ENCODE data around the gene C17orf107.

C17orf107 gene

GRCh38 chr17:4944554-4945175 lies 45.3 kb downstream of the C17orf107 start:
- CTCF ChIA-PET = interaction anchor here (1.0 kb wide), 1 partner anchor 43 kb away, joined by 3 read pairs; the partner anchor contains the start of gene CAMTA2
- POLR2A ChIA-PET = interaction anchor here (1.5 to 3.6 kb wide), 2 partner anchors 21 to 23 kb away, joined by 3 to 14 read pairs; partner anchors contain the start of gene SPAG7
- no peak for DNase-seq (ENCODE audit: extremely low spot score)
- TF ChIP-seq ELF4 (IDR thresholded peaks at IDR 0.05) (no peak), ZNF384 (IDR thresholded peaks at IDR 0.05) (no peak), CTBP1 (IDR thresholded peaks at IDR 0.05; ENCODE audit: borderline replicate concordance) (no peak), SUZ12 (IDR thresholded peaks at IDR 0.05) (no peak), FOXA1 (IDR thresholded peaks at IDR 0.05) (no peak), HDGF (IDR thresholded peaks at IDR 0.05; ENCODE audit: borderline replicate concordance) (no peak), SP1 (IDR thresholded peaks at IDR 0.05) (no peak), BHLHE40 (IDR thresholded peaks at IDR 0.05; ENCODE audit: borderline replicate concordance) (no peak), NFRKB (IDR thresholded peaks at IDR 0.05) (no peak), TARDBP (IDR thresholded peaks at IDR 0.05) (no peak), L3MBTL2 (conservative IDR thresholded peaks at IDR 0.05) (no peak), LEF1 (IDR thresholded peaks at IDR 0.05; ENCODE audit: borderline replicate concordance) (no peak), FOXM1 (IDR thresholded peaks at IDR 0.05; ENCODE audit: borderline replicate concordance) (no peak), PKNOX1 (IDR thresholded peaks at IDR 0.05) (no peak), ARNT (IDR thresholded peaks at IDR 0.05) (no peak), FOXK2 (IDR thresholded peaks at IDR 0.05) (no peak)

- POLR2A ChIA-PET = interaction anchor here (1.5 to 3.6 kb wide), 3 partner anchors 20 to 36 kb away, joined by 3 to 14 read pairs (median 7); partner anchors contain the start of gene SPAG7
- CTCF ChIA-PET = interaction anchor here (1.0 to 1.5 kb wide), 2 partner anchors 42 kb away, joined by 3 read pairs; partner anchors contain the start of genes CAMTA2 and CHRNE
- TF ChIP-seq LEF1 (IDR thresholded peaks at IDR 0.05; ENCODE audit: borderline replicate concordance) (no peak), ZNF384 (IDR thresholded peaks at IDR 0.05) (no peak), ELF4 (IDR thresholded peaks at IDR 0.05) (peak; percentile 9; the same call in 1 of the 2 replicates)
- no peak for DNase-seq (ENCODE audit: extremely low spot score)
Measured at GRCh38 chr17:4945176-4945943, 46.0 kb downstream of the C17orf107 start.

GRCh38 chr17:4945944-4946280 lies 46.6 kb downstream of the C17orf107 start:
- TF ChIP-seq HDGF (IDR thresholded peaks at IDR 0.05; ENCODE audit: borderline replicate concordance) (no peak), FOXA1 (IDR thresholded peaks at IDR 0.05) (no peak), NFRKB (IDR thresholded peaks at IDR 0.05) (no peak), PKNOX1 (IDR thresholded peaks at IDR 0.05) (peak; percentile 8; the same call in 1 of the 2 replicates), FOXK2 (IDR thresholded peaks at IDR 0.05) (no peak), FOXM1 (IDR thresholded peaks at IDR 0.05; ENCODE audit: borderline replicate concordance) (no peak), ELF4 (IDR thresholded peaks at IDR 0.05) (no peak), BHLHE40 (IDR thresholded peaks at IDR 0.05; ENCODE audit: borderline replicate concordance) (no peak)
- ChIA-PET CTCF (interaction anchor here (1.0 to 1.5 kb wide), 2 partner anchors 42 to 43 kb away, joined by 3 read pairs; partner anchors contain the start of genes CAMTA2 and CHRNE), POLR2A (interaction anchor here (2.4 to 3.6 kb wide), 3 partner anchors 21 to 37 kb away, joined by 7 to 65 read pairs (median 14); partner anchors contain the start of gene SPAG7)
- DNase-seq (ENCODE audit: extremely low spot score) = no peak

- POLR2A ChIA-PET = interaction anchor here (2.4 to 3.3 kb wide), 2 partner anchors 20 to 37 kb away, joined by 7 to 65 read pairs; partner anchors contain the start of gene SPAG7
- TF ChIP-seq NFRKB (IDR thresholded peaks at IDR 0.05) (no peak), SUZ12 (IDR thresholded peaks at IDR 0.05) (no peak), FOXM1 (IDR thresholded peaks at IDR 0.05; ENCODE audit: borderline replicate concordance) (no peak), ARNT (IDR thresholded peaks at IDR 0.05) (no peak), ELF4 (IDR thresholded peaks at IDR 0.05) (no peak), SP1 (IDR thresholded peaks at IDR 0.05) (no peak), PKNOX1 (IDR thresholded peaks at IDR 0.05) (no peak), L3MBTL2 (conservative IDR thresholded peaks at IDR 0.05) (no peak), FOXK2 (IDR thresholded peaks at IDR 0.05) (no peak), CTBP1 (IDR thresholded peaks at IDR 0.05; ENCODE audit: borderline replicate concordance) (no peak)
- CTCF ChIA-PET = interaction anchor here (1.5 kb wide), 1 partner anchor 43 kb away, joined by 3 read pairs; the partner anchor contains the start of gene CHRNE
- DNase-seq (ENCODE audit: extremely low spot score) = no peak
Measured at GRCh38 chr17:4946312-4946976, 47.1 kb downstream of the C17orf107 start.

GRCh38 chr17:4947010-4947410 lies 47.7 kb downstream of the C17orf107 start:
- ChIA-PET CTCF (interaction anchor here (1.5 kb wide), 1 partner anchor 44 kb away, joined by 3 read pairs; the partner anchor contains the start of gene CHRNE), POLR2A (interaction anchor here (2.0 to 7.2 kb wide), 4 partner anchors 7 to 51 kb away, joined by 7 to 101 read pairs (median 36); partner anchors contain the start of genes INCA1, KIF1C, RNF167 and SLC25A11)
- no peak for DNase-seq (ENCODE audit: extremely low spot score)
- TF ChIP-seq ELF4 (IDR thresholded peaks at IDR 0.05) (no peak), NFRKB (IDR thresholded peaks at IDR 0.05) (no peak), CTBP1 (IDR thresholded peaks at IDR 0.05; ENCODE audit: borderline replicate concordance) (no peak), PKNOX1 (IDR thresholded peaks at IDR 0.05) (no peak), SP1 (IDR thresholded peaks at IDR 0.05) (no peak), SUZ12 (IDR thresholded peaks at IDR 0.05) (no peak), FOXK2 (IDR thresholded peaks at IDR 0.05) (no peak), LEF1 (IDR thresholded peaks at IDR 0.05; ENCODE audit: borderline replicate concordance) (no peak), HDGF (IDR thresholded peaks at IDR 0.05; ENCODE audit: borderline replicate concordance) (no peak), BHLHE40 (IDR thresholded peaks at IDR 0.05; ENCODE audit: borderline replicate concordance) (no peak), TARDBP (IDR thresholded peaks at IDR 0.05) (no peak), ZNF384 (IDR thresholded peaks at IDR 0.05) (no peak), ARNT (IDR thresholded peaks at IDR 0.05) (no peak), FOXM1 (IDR thresholded peaks at IDR 0.05; ENCODE audit: borderline replicate concordance) (no peak)

Data from HEK293T (cell line).